ENCODE results near the gene PLEKHG1. TPM values are rescaled to one million over a fixed set of nuclear protein-coding genes. Genes with fewer than 3 reads are reported as not detected.

PLEKHG1 gene
- total and polyA plus RNA-seq, 2 donors (not counting 1 experiment from before 2014, with no cell fraction given), result 66.2 to 450 TPM

DNA sequence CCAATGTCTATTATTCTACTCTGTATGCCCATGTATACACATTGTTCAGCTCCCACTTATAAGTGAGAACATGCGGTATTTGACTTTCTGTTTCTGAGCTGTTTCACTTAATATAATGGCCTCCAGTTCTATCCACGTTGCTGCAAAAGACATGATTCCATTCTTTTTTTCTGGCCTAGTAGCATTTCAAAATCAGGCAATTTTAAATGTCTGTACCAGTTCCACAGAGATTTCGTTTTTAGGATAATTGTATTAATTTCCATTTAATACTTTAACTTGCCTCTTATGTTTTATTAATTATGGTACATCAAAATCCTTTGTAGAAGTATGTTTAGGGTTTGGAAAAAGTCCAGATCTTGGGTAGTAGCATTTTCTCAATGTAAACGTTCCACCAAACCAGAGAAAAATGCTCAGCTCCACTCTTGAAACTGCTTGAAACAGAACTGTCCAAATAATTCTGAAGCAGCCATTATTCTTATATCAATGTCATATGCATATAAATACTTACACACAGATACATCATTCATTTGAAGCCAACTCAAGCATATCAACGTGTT, 42.6 kb upstream of the PLEKHG1 start:
- H3K27me3 Mint-ChIP-seq, result peaks cover 24% of the 10 kb centered on the region
- DNase-seq (no peak), ATAC-seq (ENCODE audit: low read depth) (no peak)
- ChIA-PET CTCF (no interaction called here), POLR2A (interaction anchor here (0.5 to 1.0 kb wide), 2 partner anchors 11 to 46 kb away, joined by 4 to 8 read pairs; no protein-coding TSS in a partner anchor)
- Histone ChIP-seq H3K36me3 (replicated peaks in 1 of 2; ENCODE audit: control extremely low read depth in 1 of 2, control insufficient read depth in 1 of 2, extremely low read depth in 1 of 2, insufficient read depth in 2 of 2, low read length in 1 of 2) (no peaks in the 10 kb centered on the region), H3K9me3 (ENCODE audit: control extremely low read depth in 1 of 3, control insufficient read depth in 2 of 3, insufficient read depth in 1 of 3, low read length in 2 of 3) (peaks cover 0 to 10% (median 8%) of the 10 kb centered on the region in 3 donors), H2AFZ (ENCODE audit: insufficient read depth, low read depth, low read length, poor library complexity, severe bottlenecking) (no peak overlapping the region), H4K20me1 (ENCODE audit: control insufficient read depth, insufficient read depth, low read length, poor library complexity, severe bottlenecking) (no peaks in the 10 kb centered on the region), H3K4me1 (ENCODE audit: control insufficient read depth in 2 of 2, insufficient read depth in 2 of 2, low read length in 2 of 2) (no peaks in the 10 kb centered on the region), H3K79me2 (ENCODE audit: control insufficient read depth, insufficient read depth, low read length) (no peaks in the 10 kb centered on the region), H3K27me3 (replicated peaks in 1 of 4; ENCODE audit: control extremely low read depth in 1 of 4, control insufficient read depth in 3 of 4, insufficient read depth in 4 of 4, low read length in 3 of 4) (peaks cover 0 to 14% (median 4%) of the 10 kb centered on the region in 4 experiments), H3K9ac (ENCODE audit: low read length) (no peak overlapping the region), H3K4me3 (ENCODE audit: control extremely low read depth in 1 of 5, extremely low read depth in 1 of 5, insufficient read depth in 1 of 5, low read depth in 2 of 5, low read length in 4 of 5) (no peak overlapping the region), H3K4me2 (replicated peaks; ENCODE audit: low read depth, low read length, poor library complexity, severe bottlenecking) (no peak overlapping the region), H3K27ac (ENCODE audit: low read length in 2 of 2) (no peak overlapping the region)
- no peak overlapping the region for H3K4me3 Mint-ChIP-seq
- WGBS (ENCODE audit: insufficient coverage), result 83% methylated on average over 2 of the region's 5 CpGs
- peaks cover 7% of the 10 kb centered on the region for H3K9me3 Mint-ChIP-seq (ENCODE audit: insufficient read depth)
- no peaks in the 10 kb centered on the region for H3K4me1 Mint-ChIP-seq
- intact Hi-C loops (cut with micrococcal nuclease), result no loop called here
- H3K27ac Mint-ChIP-seq, result no peak overlapping the region
- TF ChIP-seq, protein P1, sequence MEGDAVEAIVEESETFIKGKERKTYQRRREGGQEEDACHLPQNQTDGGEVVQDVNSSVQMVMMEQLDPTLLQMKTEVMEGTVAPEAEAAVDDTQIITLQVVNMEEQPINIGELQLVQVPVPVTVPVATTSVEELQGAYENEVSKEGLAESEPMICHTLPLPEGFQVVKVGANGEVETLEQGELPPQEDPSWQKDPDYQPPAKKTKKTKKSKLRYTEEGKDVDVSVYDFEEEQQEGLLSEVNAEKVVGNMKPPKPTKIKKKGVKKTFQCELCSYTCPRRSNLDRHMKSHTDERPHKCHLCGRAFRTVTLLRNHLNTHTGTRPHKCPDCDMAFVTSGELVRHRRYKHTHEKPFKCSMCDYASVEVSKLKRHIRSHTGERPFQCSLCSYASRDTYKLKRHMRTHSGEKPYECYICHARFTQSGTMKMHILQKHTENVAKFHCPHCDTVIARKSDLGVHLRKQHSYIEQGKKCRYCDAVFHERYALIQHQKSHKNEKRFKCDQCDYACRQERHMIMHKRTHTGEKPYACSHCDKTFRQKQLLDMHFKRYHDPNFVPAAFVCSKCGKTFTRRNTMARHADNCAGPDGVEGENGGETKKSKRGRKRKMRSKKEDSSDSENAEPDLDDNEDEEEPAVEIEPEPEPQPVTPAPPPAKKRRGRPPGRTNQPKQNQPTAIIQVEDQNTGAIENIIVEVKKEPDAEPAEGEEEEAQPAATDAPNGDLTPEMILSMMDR (IDR thresholded peaks at IDR 0.05), result no peak
- no peak for TF ChIP-seq EZH2 (IDR thresholded peaks at IDR 0.05; ENCODE audit: borderline replicate concordance, insufficient read depth, low read depth, low read length, poor library complexity, severe bottlenecking)

DNA sequence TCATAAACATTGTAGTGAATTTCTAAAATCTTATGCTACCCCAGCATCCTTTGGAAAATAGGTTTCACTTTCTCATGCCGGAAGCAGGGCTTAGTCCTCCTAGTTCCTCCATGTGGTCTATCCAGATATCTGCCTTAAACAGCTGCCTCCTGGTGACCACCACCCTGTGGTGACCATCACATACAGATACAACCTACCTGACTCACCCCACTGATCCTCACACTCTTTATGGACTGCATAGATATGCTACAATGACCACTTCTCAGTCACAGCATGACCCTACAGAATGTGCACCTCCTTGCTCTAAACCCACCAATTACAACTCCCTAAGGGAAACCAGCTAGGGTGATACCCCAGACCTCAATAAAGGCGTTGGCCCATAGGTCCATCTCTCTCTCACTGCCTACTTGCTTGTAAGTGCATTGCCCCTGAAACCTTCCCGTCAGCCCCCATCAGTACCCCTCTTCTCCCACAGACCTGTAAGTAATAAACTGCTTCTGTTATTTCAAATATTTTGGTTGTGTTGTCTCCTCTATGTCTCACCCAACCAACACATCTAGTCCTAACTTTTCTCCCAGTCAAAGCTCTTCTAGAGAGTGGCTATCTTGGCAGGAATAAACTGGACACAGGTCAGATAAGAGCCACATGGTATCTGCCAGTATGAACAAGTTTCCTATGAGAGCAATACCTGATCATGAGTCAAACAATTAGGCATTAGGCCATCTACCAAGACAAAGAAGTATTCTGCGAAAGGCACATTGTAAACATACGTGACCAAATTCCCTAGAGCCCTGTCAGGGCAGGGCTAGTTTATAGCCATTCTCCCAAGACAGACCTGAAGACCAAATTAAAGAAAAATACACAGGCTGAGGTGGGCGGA, 39.4 kb upstream of the PLEKHG1 start:
- no peak for TF ChIP-seq EZH2 (IDR thresholded peaks at IDR 0.05; ENCODE audit: borderline replicate concordance, insufficient read depth, low read depth, low read length, poor library complexity, severe bottlenecking)
- TF ChIP-seq, protein P1 (IDR thresholded peaks at IDR 0.05), result no peak
- H4K20me1 ChIP-seq (ENCODE audit: control insufficient read depth, insufficient read depth, low read length, poor library complexity, severe bottlenecking), result no peaks in the 10 kb centered on the region

More for the DNA sequence above, 39.4 kb upstream of the PLEKHG1 start:
- ATAC-seq (ENCODE audit: low read depth) (no peak), DNase-seq (no peak)
- no peak overlapping the region for H3K4me2 ChIP-seq (replicated peaks; ENCODE audit: low read depth, low read length, poor library complexity, severe bottlenecking)
- H3K27me3 Mint-ChIP-seq, result peaks cover 21% of the 10 kb centered on the region
- no peaks in the 10 kb centered on the region for H3K4me1 Mint-ChIP-seq
- H3K27me3 ChIP-seq (replicated peaks in 1 of 4; ENCODE audit: control extremely low read depth in 1 of 4, control insufficient read depth in 3 of 4, insufficient read depth in 4 of 4, low read length in 3 of 4), result peaks cover 0 to 14% (median 4%) of the 10 kb centered on the region in 4 experiments
- no peak overlapping the region for H3K9ac ChIP-seq (ENCODE audit: low read length)
- no peak overlapping the region for H3K4me3 ChIP-seq (ENCODE audit: control extremely low read depth in 1 of 5, extremely low read depth in 1 of 5, insufficient read depth in 1 of 5, low read depth in 2 of 5, low read length in 4 of 5)
- intact Hi-C loops (cut with micrococcal nuclease), result no loop called here
- ChIA-PET CTCF (no interaction called here), POLR2A (no interaction called here)
- H3K27ac ChIP-seq (ENCODE audit: low read length in 2 of 2), result no peak overlapping the region
- H3K9me3 Mint-ChIP-seq (ENCODE audit: insufficient read depth), result peaks cover 7% of the 10 kb centered on the region
- H3K27ac Mint-ChIP-seq, result no peak overlapping the region
- H3K4me3 Mint-ChIP-seq, result no peak overlapping the region
- no peaks in the 10 kb centered on the region for H3K79me2 ChIP-seq (ENCODE audit: control insufficient read depth, insufficient read depth, low read length)
- no peak overlapping the region for H2AFZ ChIP-seq (ENCODE audit: insufficient read depth, low read depth, low read length, poor library complexity, severe bottlenecking)
- no peaks in the 10 kb centered on the region for H3K4me1 ChIP-seq (ENCODE audit: control insufficient read depth in 2 of 2, insufficient read depth in 2 of 2, low read length in 2 of 2)
- 76% methylated on average over 5 of the region's 6 CpGs for whole genome bisulfite sequencing (ENCODE audit: insufficient coverage)
- H3K36me3 ChIP-seq (replicated peaks in 1 of 2; ENCODE audit: control extremely low read depth in 1 of 2, control insufficient read depth in 1 of 2, extremely low read depth in 1 of 2, insufficient read depth in 2 of 2, low read length in 1 of 2), result no peaks in the 10 kb centered on the region
- H3K9me3 ChIP-seq (ENCODE audit: control extremely low read depth in 1 of 3, control insufficient read depth in 2 of 3, insufficient read depth in 1 of 3, low read length in 2 of 3), result peaks cover 0 to 10% (median 8%) of the 10 kb centered on the region in 3 donors
